HCT116 (cell line): ENCODE data around the gene ACYP1. TPM values are rescaled to one million over a fixed set of nuclear protein-coding genes. Genes with fewer than 3 reads are reported as not detected.

Experiments
- ATAC-seq: fragments of 200-7000 bp; cut with Tn5 transposase; 2 replicates; pipeline ENCODE4 v1.9.1; 2020; ENCODE audit warnings: mild to moderate bottlenecking, moderate library complexity
- BruUV-seq: library from RNA; stranded (reverse); fragments of 400-500 nt; replicated peaks from 2 replicates; lab custom pipeline; 2021; lab: Mats Ljungman, UMichigan
- CTCF ChIA-PET: fragments of 300-600 bp; sonication (Branson Sonifier 250); formaldehyde crosslinking; loops from one replicate; lab custom pipeline; 2021; ENCODE audit warnings: antibody characterized with exemption; lab: Charles Lee
- POLR2A ChIA-PET: fragments of 300-600, 350-600 bp; sonication (Branson Sonifier 250); formaldehyde crosslinking; loops from one replicate; lab custom pipeline; 2021; ENCODE audit warnings: antibody characterized with exemption; lab: Charles Lee
- RAD21 ChIA-PET, 2 experiments: fragments of 300-600 bp; sonication (Branson Sonifier 250); formaldehyde crosslinking; loops; one replicate each; lab custom pipeline; 2023; ENCODE audit warnings: low total read pairs in 2 of 2; ENCODE audit not compliant: uncharacterized antibody in 2 of 2, unreplicated experiment in 2 of 2, low non-redundant PET in 1 of 2; lab: Charles Lee
- DNase-seq: peaks from one replicate; pipeline ENCODE4 v3.0.0-alpha.2; 2010; ENCODE audit warnings: low read depth, low spot score
- H2AFZ ChIP-seq: fragments of 200-600 bp; shearing (Covaris generic), sonication (generic); 2 replicates; pipeline ENCODE4 v1.6.1; 2017; ENCODE audit warnings: low read depth, mixed run types, mixed read lengths, antibody characterized with exemption, low read length; ENCODE audit not compliant: poor library complexity, severe bottlenecking
- H3K27ac ChIP-seq: 2 replicates; pipeline ENCODE4 v1.5.1; 2012; ENCODE audit warnings: low read depth, low read length
- H3K27me3 ChIP-seq: fragments of 200-600 bp; sonication (generic); 2 replicates; pipeline ENCODE4 v1.6.1; 2016; ENCODE audit warnings: mixed run types, low read length, mixed read lengths; ENCODE audit not compliant: insufficient read depth
- H3K36me3 ChIP-seq, 2 experiments: fragments of 200-500 bp in 1 of 2; fragments of 200-600 bp in 1 of 2; sonication (Bioruptor generic) in 1 of 2; sonication (generic) in 1 of 2; 2 replicates each; pipeline versions ENCODE4 v1.5.1 to v1.6.1; 2014 to 2016; ENCODE audit warnings: low read length in 2 of 2, inconsistent platforms in 1 of 2, mixed read lengths in 1 of 2, mixed run types in 1 of 2; ENCODE audit not compliant: insufficient read depth in 2 of 2, control insufficient read depth in 1 of 2
- H3K4me1 ChIP-seq, 2 experiments: fragments of 200-600 bp in 1 of 2; sonication (generic) in 1 of 2; 2 replicates each; pipeline versions ENCODE4 v1.5.1 to v1.6.1; 2012 to 2017; ENCODE audit warnings: low read length in 2 of 2, inconsistent platforms in 1 of 2, mild to moderate bottlenecking in 1 of 2, mixed read lengths in 1 of 2, mixed run types in 1 of 2, moderate library complexity in 1 of 2; ENCODE audit not compliant: insufficient read depth in 2 of 2, control insufficient read depth in 1 of 2
- H3K4me2 ChIP-seq: fragments of 200-600 bp; sonication (generic); 2 replicates; pipeline ENCODE4 v1.6.1; 2017; ENCODE audit warnings: mixed run types, low read length, mixed read lengths
- H3K4me3 ChIP-seq, 2 experiments: fragments of 200-600 bp in 1 of 2; sonication (generic) in 1 of 2; replicated peaks in 1 of 2; 2 replicates each; pipeline ENCODE4 v1.5.1; 2011 to 2016; ENCODE audit warnings: low read length in 2 of 2, control low read depth in 1 of 2, low read depth in 1 of 2, mild to moderate bottlenecking in 1 of 2, mixed read lengths in 1 of 2, mixed run types in 1 of 2
- H3K79me2 ChIP-seq: fragments of 200-600 bp; sonication (generic); 2 replicates; pipeline ENCODE4 v1.6.1; 2017; ENCODE audit warnings: mild to moderate bottlenecking, mixed run types, low read length, moderate library complexity, mixed read lengths; ENCODE audit not compliant: insufficient read depth
- H3K9ac ChIP-seq: fragments of 200-600 bp; sonication (generic); 2 replicates; pipeline ENCODE4 v1.6.1; 2016; ENCODE audit warnings: low read length, mixed read lengths
- H3K9me2 ChIP-seq: fragments of 200-600 bp; sonication (generic), shearing (Covaris generic); 2 replicates; pipeline ENCODE4 v1.6.1; 2017; ENCODE audit warnings: mixed run types, mild to moderate bottlenecking, moderate library complexity; ENCODE audit not compliant: insufficient read depth
- H3K9me3 ChIP-seq, 2 experiments: fragments of 200-500 bp in 1 of 2; fragments of 200-600 bp in 1 of 2; sonication (Bioruptor generic) in 1 of 2; sonication (generic) in 1 of 2; 2 replicates each; pipeline ENCODE4 v1.6.1; 2014 to 2017; ENCODE audit warnings: low read length in 2 of 2, mixed read lengths in 2 of 2, inconsistent platforms in 1 of 2, low read depth in 1 of 2, mild to moderate bottlenecking in 1 of 2, mixed run types in 1 of 2, moderate library complexity in 1 of 2; ENCODE audit not compliant: control insufficient read depth in 1 of 2, insufficient read depth in 1 of 2
- H4K20me1 ChIP-seq: fragments of 200-600 bp; sonication (generic), shearing (Covaris generic); 2 replicates; pipeline ENCODE4 v1.6.1; 2017; ENCODE audit warnings: mixed run types, mild to moderate bottlenecking, moderate library complexity; ENCODE audit not compliant: insufficient read depth
- ATF3 ChIP-seq: IDR thresholded peaks from 2 replicates; pipeline ENCODE4 v1.6.1; 2012
- CBX3 ChIP-seq: IDR thresholded peaks from 2 replicates; pipeline ENCODE4 v1.6.1; 2012; ENCODE audit warnings: low read depth
- CEBPB ChIP-seq: IDR thresholded peaks from 2 replicates; pipeline ENCODE4 v1.6.1; 2012; ENCODE audit warnings: low read depth
- EGR1 ChIP-seq: IDR thresholded peaks from 2 replicates; pipeline ENCODE4 v1.6.1; 2012; ENCODE audit warnings: low read depth
- ELF1 ChIP-seq: IDR thresholded peaks from 2 replicates; pipeline ENCODE4 v1.6.1; 2012; ENCODE audit warnings: low read depth, borderline replicate concordance
- EZH2 ChIP-seq: fragments of 200-600 bp; sonication (generic); IDR thresholded peaks from 2 replicates; pipeline ENCODE4 v1.6.1; 2017; ENCODE audit warnings: antibody characterized with exemption, mixed run types
- FOSL1 ChIP-seq: IDR thresholded peaks from 2 replicates; pipeline ENCODE4 v1.6.1; 2012; ENCODE audit warnings: low read depth
- JUND ChIP-seq: IDR thresholded peaks from 2 replicates; pipeline ENCODE4 v1.6.1; 2012
- MAX ChIP-seq: IDR thresholded peaks from 2 replicates; pipeline ENCODE4 v1.6.1; 2012
- POLR2A ChIP-seq: IDR thresholded peaks from 2 replicates; pipeline ENCODE4 v1.7.0; 2011; ENCODE audit warnings: borderline replicate concordance; ENCODE audit not compliant: insufficient read depth, insufficient read length; ENCODE audit errors: extremely low read depth
- POLR2AphosphoS5 ChIP-seq: IDR thresholded peaks from 2 replicates; pipeline ENCODE4 v1.6.1; 2011; ENCODE audit warnings: mild to moderate bottlenecking, low read depth, low read length, moderate library complexity
- RAD21 ChIP-seq: IDR thresholded peaks from 2 replicates; pipeline ENCODE4 v1.6.1; 2012; ENCODE audit warnings: low read depth, mild to moderate bottlenecking
- REST ChIP-seq: IDR thresholded peaks from 2 replicates; pipeline ENCODE4 v1.6.1; 2012; ENCODE audit warnings: low read depth
- SIN3A ChIP-seq: IDR thresholded peaks from 2 replicates; pipeline ENCODE4 v1.6.1; 2012; ENCODE audit warnings: low read depth
- SRF ChIP-seq: IDR thresholded peaks from 2 replicates; pipeline ENCODE4 v1.6.1; 2012; ENCODE audit warnings: low read depth
- TCF7L2 ChIP-seq: IDR thresholded peaks from 2 replicates; pipeline ENCODE4 v1.7.0; 2011; ENCODE audit warnings: borderline replicate concordance, inconsistent platforms; ENCODE audit not compliant: insufficient read depth, insufficient read length; ENCODE audit errors: extremely low read depth
- YY1 ChIP-seq: IDR thresholded peaks from 2 replicates; pipeline ENCODE4 v1.6.1; 2011; ENCODE audit warnings: low read length, low read depth, moderate library complexity, mild to moderate bottlenecking; ENCODE audit not compliant: insufficient replicate concordance; ENCODE audit errors: extremely low read depth
- ZFX ChIP-seq: fragments of 450-650 bp; IDR thresholded peaks from 2 replicates; pipeline ENCODE4 v1.6.1; 2017
- ZNF274 ChIP-seq: fragments of 200-500 bp; sonication (Bioruptor generic); IDR thresholded peaks from 2 replicates; pipeline ENCODE4 v1.6.1; 2014; ENCODE audit warnings: mild to moderate bottlenecking, low read depth, low read length, inconsistent platforms
- intact Hi-C: fragments of 100-400 bp; cut with micrococcal nuclease; formaldehyde crosslinking; loops from 2 replicates; pipeline ENCODE4 v1.10.0; 2022
- total RNA-seq: library from RNA; stranded (reverse); gene quantifications from one replicate; pipeline ENCODE4 v1.2.1, GENCODE V29; 2021; ENCODE audit not compliant: unreplicated experiment

The ACYP1 gene
- total RNA-seq, 1 experiment from 2014 or later: 30.7 TPM

- Histone ChIP-seq H3K4me2 (peak within 1 kb of the TSS; percentile 81), H2AFZ (no peak within 1 kb of the TSS), H3K4me3 (peak within 1 kb of the TSS; percentile 52 to 54), H3K79me2 (no peaks in the 10 kb centered on the region), H3K9me2 (no peaks in the 10 kb centered on the region), H3K36me3 (no peaks in the 10 kb centered on the region), H4K20me1 (no peaks in the 10 kb centered on the region), H3K27me3 (no peaks in the 10 kb centered on the region), H3K9me3 (no peaks in the 10 kb centered on the region), H3K27ac (peak within 1 kb of the TSS; percentile 76), H3K4me1 (peaks cover 12 to 25% of the 10 kb centered on the region in 2 experiments), H3K9ac (peak within 1 kb of the TSS; percentile 76)
- ChIA-PET RAD21 (no interaction called here), CTCF (interaction anchor here (0.7 to 1.1 kb wide), 4 partner anchors 124 to 169 kb away, joined by 3 to 4 read pairs (median 3); partner anchors contain the start of gene RPS6KL1), POLR2A (interaction anchor here (0.5 to 0.9 kb wide), 3 partner anchors 20 to 240 kb away, joined by 3 to 4 read pairs (median 3); partner anchors contain the start of gene RPS6KL1)
- intact Hi-C loops: no loop called here
- no TSS peak for BruUV-seq
- peak; percentile 88 for ATAC-seq
- DNase-seq: peak; percentile 64
- TF ChIP-seq POLR2AphosphoS5: peak; percentile 82
- no peak for TF ChIP-seq RAD21
- TF ChIP-seq CBX3: no peak
- no peak for TF ChIP-seq ATF3
- TF ChIP-seq CEBPB: no peak
- TF ChIP-seq SIN3A: no peak
- no peak for TF ChIP-seq JUND
- TF ChIP-seq ZNF274: no peak
- no peak for TF ChIP-seq REST
- TF ChIP-seq ZFX: peak; percentile 87
- TF ChIP-seq ELF1: no peak
- no peak for TF ChIP-seq YY1
- peak; percentile 91 for TF ChIP-seq MAX
- no peak for TF ChIP-seq FOSL1
- TF ChIP-seq EGR1: 0 out of 2 replicates have a peak, but pooled peaks have one; percentile 18
- peak; percentile 38 for TF ChIP-seq TCF7L2
- no peak for TF ChIP-seq SRF
- TF ChIP-seq POLR2A: peak; percentile 65
- no peak for TF ChIP-seq EZH2
Observed at GRCh38 chr14:75069121-75069810, 5.4 kb upstream of the ACYP1 start, which contains the start of gene ZC2HC1C. TSS of gene ZC2HC1C (plus strand) at chr14:75069641. CDS start at chr14:75070574, 933 bp downstream.
